Upper lobe of left lung (tissue), 4 donors: ENCODE data around the gene STK39.

Experiments used
- EP300 ChIP-seq, 4 donors: sonication (generic); formaldehyde crosslinking; IDR thresholded peaks; one replicate each; pipeline ENCODE4 v1.5.1; 2017; ENCODE audit warnings: antibody characterized with exemption in 4 of 4, control low read depth in 2 of 4
- POLR2A ChIP-seq, 4 donors: fragments of 450-650 bp; IDR thresholded peaks; one replicate each; pipeline ENCODE4 v1.5.1; 2016 to 2017; ENCODE audit warnings: antibody characterized with exemption in 4 of 4, mild to moderate bottlenecking in 2 of 4
- POLR2AphosphoS5 ChIP-seq, 2 donors: sonication (generic); formaldehyde crosslinking; IDR thresholded peaks; one replicate each; pipeline ENCODE4 v1.5.1; 2017; ENCODE audit warnings: antibody characterized with exemption in 2 of 2
- TF ChIP-seq, protein P1 (sequence below), 6 experiments: fragments of 450-650 bp in 4 of 6; fragments of 200-600 bp in 2 of 6; sonication (generic) in 2 of 6; IDR thresholded peaks; one replicate each; pipeline ENCODE4 v1.5.1; 2016 to 2019; ENCODE audit warnings: antibody characterized with exemption in 6 of 6

DNA sequence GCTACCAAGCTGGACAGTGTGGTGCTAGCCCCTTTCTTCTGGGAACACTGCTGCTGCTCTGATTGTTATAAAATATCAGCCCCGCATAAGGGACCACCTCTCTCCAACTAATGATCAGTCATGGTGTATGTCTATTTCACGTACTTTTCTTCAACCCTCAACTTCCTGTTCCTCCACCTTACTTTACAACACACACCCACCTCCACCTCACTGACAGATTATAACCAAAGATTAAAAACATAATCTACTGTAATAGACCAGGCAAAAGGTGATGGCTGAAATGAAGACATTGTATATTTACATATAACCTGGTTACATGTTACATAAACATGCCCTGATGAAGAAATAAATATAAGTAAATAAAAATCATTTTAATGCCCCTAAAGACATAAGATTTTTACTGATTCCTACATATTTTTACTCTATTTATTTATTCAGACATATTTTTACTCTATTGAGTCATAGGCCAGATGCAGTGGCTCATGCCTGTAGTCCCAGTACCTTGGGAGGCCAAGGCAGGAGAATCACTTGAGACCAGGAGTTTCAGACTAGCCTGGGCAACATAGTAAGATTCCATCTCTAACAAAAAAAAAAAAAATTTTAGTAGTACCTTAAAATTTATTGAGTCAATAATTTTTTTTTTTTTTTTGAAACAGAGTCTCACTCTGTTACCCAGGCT is 12.8 kb downstream of the STK39 start:
- TF ChIP-seq EP300 (IDR thresholded peaks at IDR 0.05) = no peak
- TF ChIP-seq, protein P1, sequence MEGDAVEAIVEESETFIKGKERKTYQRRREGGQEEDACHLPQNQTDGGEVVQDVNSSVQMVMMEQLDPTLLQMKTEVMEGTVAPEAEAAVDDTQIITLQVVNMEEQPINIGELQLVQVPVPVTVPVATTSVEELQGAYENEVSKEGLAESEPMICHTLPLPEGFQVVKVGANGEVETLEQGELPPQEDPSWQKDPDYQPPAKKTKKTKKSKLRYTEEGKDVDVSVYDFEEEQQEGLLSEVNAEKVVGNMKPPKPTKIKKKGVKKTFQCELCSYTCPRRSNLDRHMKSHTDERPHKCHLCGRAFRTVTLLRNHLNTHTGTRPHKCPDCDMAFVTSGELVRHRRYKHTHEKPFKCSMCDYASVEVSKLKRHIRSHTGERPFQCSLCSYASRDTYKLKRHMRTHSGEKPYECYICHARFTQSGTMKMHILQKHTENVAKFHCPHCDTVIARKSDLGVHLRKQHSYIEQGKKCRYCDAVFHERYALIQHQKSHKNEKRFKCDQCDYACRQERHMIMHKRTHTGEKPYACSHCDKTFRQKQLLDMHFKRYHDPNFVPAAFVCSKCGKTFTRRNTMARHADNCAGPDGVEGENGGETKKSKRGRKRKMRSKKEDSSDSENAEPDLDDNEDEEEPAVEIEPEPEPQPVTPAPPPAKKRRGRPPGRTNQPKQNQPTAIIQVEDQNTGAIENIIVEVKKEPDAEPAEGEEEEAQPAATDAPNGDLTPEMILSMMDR (IDR thresholded peaks at IDR 0.05) = no peak
- no peak for TF ChIP-seq POLR2A (IDR thresholded peaks at IDR 0.05)
- TF ChIP-seq POLR2AphosphoS5 (IDR thresholded peaks at IDR 0.05) = no peak
